K562 (cell line): ENCODE data around the gene CAMSAP2. TPM values are rescaled to one million over a fixed set of nuclear protein-coding genes. Genes with fewer than 3 reads are reported as not detected.

Experiments
- CSDE1 ChIP-seq, 2 experiments: fragments of 450-650 bp; IDR thresholded peaks; 2 replicates each; pipeline ENCODE4 v1.6.1; 2016; ENCODE audit warnings: mild to moderate bottlenecking in 1 of 2
- CXXC5 ChIP-seq: fragments of 250-450 bp; sonication (Bioruptor Pico); IDR thresholded peaks from 2 replicates; pipeline ENCODE4 v1.8.0; 2022; ENCODE audit warnings: inconsistent platforms, mild to moderate bottlenecking, moderate library complexity
- DPF2 ChIP-seq: fragments of 450-650 bp; IDR thresholded peaks from 2 replicates; pipeline ENCODE4 v1.6.1; 2016
- ESRRB ChIP-seq: fragments of 250-450 bp; sonication (Bioruptor Pico); IDR thresholded peaks from 2 replicates; pipeline ENCODE4 v1.5.0; 2020; ENCODE audit warnings: mild to moderate bottlenecking, moderate library complexity, borderline replicate concordance
- HDAC1 ChIP-seq, 2 experiments: fragments of 450-650 bp; IDR thresholded peaks; 2 replicates each; pipeline ENCODE4 v1.6.1; 2016 to 2017; ENCODE audit warnings: inconsistent platforms in 1 of 2, mild to moderate bottlenecking in 1 of 2, moderate library complexity in 1 of 2
- IRF2 ChIP-seq: sonication (generic); formaldehyde crosslinking; IDR thresholded peaks from 2 replicates; pipeline ENCODE4 v1.8.1; 2022; ENCODE audit warnings: mild to moderate bottlenecking, missing genetic modification reagents
- JUN ChIP-seq, 2 experiments: sonication (generic) in 1 of 2; formaldehyde crosslinking in 1 of 2; IDR thresholded peaks; 2 replicates each; pipeline versions ENCODE4 v1.6.1 to v1.8.0; 2012 to 2022; ENCODE audit warnings: borderline replicate concordance in 2 of 2, mild to moderate bottlenecking in 2 of 2, improper control_type of control experiment in 1 of 2, low read depth in 1 of 2, low read length in 1 of 2, missing genetic modification reagents in 1 of 2
- KDM2B ChIP-seq: fragments of 250-450 bp; sonication (Bioruptor Pico); IDR thresholded peaks from 2 replicates; pipeline ENCODE4 v1.8.0; 2021; ENCODE audit warnings: mild to moderate bottlenecking, moderate library complexity
- KLF10 ChIP-seq: fragments of 250-450 bp; sonication (Bioruptor Pico); IDR thresholded peaks from 2 replicates; pipeline ENCODE4 v1.6.1; 2021; ENCODE audit warnings: matching md5 sums
- NCOA6 ChIP-seq: fragments of 450-650 bp; IDR thresholded peaks from 2 replicates; pipeline ENCODE4 v1.6.1; 2017; ENCODE audit warnings: mild to moderate bottlenecking
- RBBP5 ChIP-seq: fragments of 200-600 bp; sonication (generic); IDR thresholded peaks from 2 replicates; pipeline ENCODE4 v1.6.1; 2012; ENCODE audit warnings: borderline replicate concordance, mild to moderate bottlenecking, low read length, control low read depth, inconsistent platforms; ENCODE audit not compliant: insufficient read depth, poor library complexity, severe bottlenecking
- SAFB2 ChIP-seq: fragments of 200-400 bp; formaldehyde crosslinking; IDR thresholded peaks from 2 replicates; pipeline ENCODE4 v1.6.1; 2018; ENCODE audit warnings: borderline replicate concordance, low read length, low read depth, moderate library complexity; ENCODE audit not compliant: severe bottlenecking
- SREBF2 ChIP-seq: sonication (generic); formaldehyde crosslinking; IDR thresholded peaks from 2 replicates; pipeline ENCODE4 v1.4.0; 2020; ENCODE audit warnings: mild to moderate bottlenecking, missing genetic modification reagents
- TBP ChIP-seq: optimal IDR thresholded peaks from 2 replicates; pipeline ENCODE3; 2011; ENCODE audit warnings: low read depth, low read length, improper control_type of control experiment
- TCFL5 ChIP-seq: fragments of 250-450 bp; sonication (Bioruptor Pico); conservative IDR thresholded peaks from 2 replicates; pipeline ENCODE4 v1.6.1; 2021; ENCODE audit warnings: mild to moderate bottlenecking, moderate library complexity, matching md5 sums
- ZC3H11A ChIP-seq: IDR thresholded peaks from 2 replicates; pipeline ENCODE4 v1.6.1; 2012; ENCODE audit warnings: low read depth, low read length, improper control_type of control experiment
- ZNF121 ChIP-seq: sonication (generic); formaldehyde crosslinking; conservative IDR thresholded peaks from 2 replicates; pipeline ENCODE4 v1.8.0; 2022; ENCODE audit warnings: missing genetic modification reagents
- ZNF165 ChIP-seq: fragments of 250-450 bp; sonication (Bioruptor Pico); IDR thresholded peaks from 2 replicates; pipeline ENCODE4 v1.4.0; 2020; ENCODE audit warnings: borderline replicate concordance
- polyA plus RNA-seq, 8 experiments: library from polyadenylated mRNA; depleted of rRNA in 4 of 8; stranded (reverse) in 5 of 8; unstranded in 3 of 8; fragments of >200 nt; fragmentation: Nextera tagmentation in 2 of 8; fragmentation: Illumina TruSeq in 1 of 8; extraction: Ambion mirVana in 2 of 8; extraction: Trizol in 1 of 8; gene quantifications; 2 replicates each; pipeline versions ENCODE4 v1.2.1 to v1.2.3, GENCODE V29; 2011 to 2014; ENCODE audit warnings: inconsistent platforms in 1 of 8, missing spikeins in 1 of 8
- total RNA-seq, 7 experiments: library from RNA; depleted of rRNA in 6 of 7; stranded (reverse); fragments of >200 nt in 6 of 7; fragmentation: Illumina TruSeq in 2 of 7; extraction: Trizol in 2 of 7; gene quantifications; 2 replicates each; pipeline versions ENCODE4 v1.2.1 to v1.2.3, GENCODE V29; 2011 to 2021; ENCODE audit warnings: low replicate concordance in 1 of 7
- TF ChIP-seq, protein P1 (sequence below): fragments of 250-450 bp; sonication (Bioruptor Pico); IDR thresholded peaks from 2 replicates; pipeline ENCODE4 v1.4.0; 2020; ENCODE audit warnings: mild to moderate bottlenecking, moderate library complexity, borderline replicate concordance
- TF ChIP-seq, protein P2 (sequence below): sonication (generic); formaldehyde crosslinking; IDR thresholded peaks from 2 replicates; pipeline ENCODE4 v1.5.0; 2020; ENCODE audit warnings: missing genetic modification reagents
- TF ChIP-seq, protein P3 (sequence below): fragments of 250-450 bp; sonication (Bioruptor Pico); IDR thresholded peaks from 2 replicates; pipeline ENCODE4 v1.8.0; 2022; ENCODE audit warnings: moderate library complexity, mild to moderate bottlenecking, inconsistent platforms
- TF ChIP-seq, protein P4 (sequence below): fragments of 450-650 bp; IDR thresholded peaks from 2 replicates; pipeline ENCODE4 v1.6.1; 2017; ENCODE audit warnings: antibody characterized with exemption

Gene CAMSAP2
- total and polyA plus RNA-seq, 9 of the 15 experiments (the other 6 are each of a cell fraction or from before 2014, with no cell fraction given): 1.4 to 7.5 (median 2.7) TPM

DNA sequence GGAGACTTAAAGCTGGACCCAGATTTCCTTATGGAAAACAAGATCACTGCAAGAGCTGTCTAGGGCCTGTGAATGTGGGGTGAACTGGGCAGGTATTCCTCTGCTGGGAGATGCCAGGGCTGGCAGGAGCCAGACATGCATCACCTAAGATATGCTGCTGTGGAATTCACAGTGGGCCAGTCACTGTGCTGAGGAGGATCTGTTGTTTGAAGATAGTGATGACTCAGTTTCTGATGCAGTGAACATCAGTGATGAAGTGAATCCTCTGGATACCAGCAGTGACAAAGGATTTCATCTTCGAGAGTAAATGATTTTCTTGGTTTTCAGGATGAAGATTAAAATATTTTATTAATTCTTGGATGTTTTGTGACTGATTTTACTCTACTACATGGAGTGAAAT, 29.9 kb upstream of the CAMSAP2 start (continued):
- TF ChIP-seq, protein P1, sequence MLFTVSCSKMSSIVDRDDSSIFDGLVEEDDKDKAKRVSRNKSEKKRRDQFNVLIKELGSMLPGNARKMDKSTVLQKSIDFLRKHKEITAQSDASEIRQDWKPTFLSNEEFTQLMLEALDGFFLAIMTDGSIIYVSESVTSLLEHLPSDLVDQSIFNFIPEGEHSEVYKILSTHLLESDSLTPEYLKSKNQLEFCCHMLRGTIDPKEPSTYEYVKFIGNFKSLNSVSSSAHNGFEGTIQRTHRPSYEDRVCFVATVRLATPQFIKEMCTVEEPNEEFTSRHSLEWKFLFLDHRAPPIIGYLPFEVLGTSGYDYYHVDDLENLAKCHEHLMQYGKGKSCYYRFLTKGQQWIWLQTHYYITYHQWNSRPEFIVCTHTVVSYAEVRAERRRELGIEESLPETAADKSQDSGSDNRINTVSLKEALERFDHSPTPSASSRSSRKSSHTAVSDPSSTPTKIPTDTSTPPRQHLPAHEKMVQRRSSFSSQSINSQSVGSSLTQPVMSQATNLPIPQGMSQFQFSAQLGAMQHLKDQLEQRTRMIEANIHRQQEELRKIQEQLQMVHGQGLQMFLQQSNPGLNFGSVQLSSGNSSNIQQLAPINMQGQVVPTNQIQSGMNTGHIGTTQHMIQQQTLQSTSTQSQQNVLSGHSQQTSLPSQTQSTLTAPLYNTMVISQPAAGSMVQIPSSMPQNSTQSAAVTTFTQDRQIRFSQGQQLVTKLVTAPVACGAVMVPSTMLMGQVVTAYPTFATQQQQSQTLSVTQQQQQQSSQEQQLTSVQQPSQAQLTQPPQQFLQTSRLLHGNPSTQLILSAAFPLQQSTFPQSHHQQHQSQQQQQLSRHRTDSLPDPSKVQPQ (CRISPR knock-in tag): no peak
- TF ChIP-seq CXXC5 (no peak), ZNF165 (CRISPR knock-in tag) (no peak), SREBF2 (CRISPR knock-in tag) (no peak), RBBP5 (no peak), CSDE1 (IDR thresholded peaks at IDR 0.05) (no peak), KDM2B (CRISPR knock-in tag) (no peak), JUN (IDR thresholded peaks at IDR 0.05; ENCODE audit: borderline replicate concordance, low read depth, low read length) (peak; percentile 79; the same call in 1 of the 2 replicates), JUN (CRISPR knock-in tag; IDR thresholded peaks at IDR 0.05; ENCODE audit: borderline replicate concordance) (no peak), KLF10 (CRISPR knock-in tag) (no peak), ZC3H11A (no peak), HDAC1 (IDR thresholded peaks at IDR 0.05) (0 out of 4 replicates have a peak, but pooled peaks of 1 of the 2 experiments have one; percentile 33), IRF2 (no peak), NCOA6 (no peak), ESRRB (CRISPR knock-in tag) (no peak), SAFB2 (no peak), DPF2 (peak; percentile 91), TBP (no peak), ZNF121 (CRISPR knock-in tag) (no peak), TCFL5 (no peak)
- TF ChIP-seq, protein P2, sequence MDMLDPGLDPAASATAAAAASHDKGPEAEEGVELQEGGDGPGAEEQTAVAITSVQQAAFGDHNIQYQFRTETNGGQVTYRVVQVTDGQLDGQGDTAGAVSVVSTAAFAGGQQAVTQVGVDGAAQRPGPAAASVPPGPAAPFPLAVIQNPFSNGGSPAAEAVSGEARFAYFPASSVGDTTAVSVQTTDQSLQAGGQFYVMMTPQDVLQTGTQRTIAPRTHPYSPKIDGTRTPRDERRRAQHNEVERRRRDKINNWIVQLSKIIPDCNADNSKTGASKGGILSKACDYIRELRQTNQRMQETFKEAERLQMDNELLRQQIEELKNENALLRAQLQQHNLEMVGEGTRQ: no peak
- TF ChIP-seq, protein P3, sequence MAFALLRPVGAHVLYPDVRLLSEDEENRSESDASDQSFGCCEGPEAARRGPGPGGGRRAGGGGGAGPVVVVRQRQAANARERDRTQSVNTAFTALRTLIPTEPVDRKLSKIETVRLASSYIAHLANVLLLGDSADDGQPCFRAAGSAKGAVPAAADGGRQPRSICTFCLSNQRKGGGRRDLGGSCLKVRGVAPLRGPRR (CRISPR knock-in tag): no peak
- TF ChIP-seq, protein P4, sequence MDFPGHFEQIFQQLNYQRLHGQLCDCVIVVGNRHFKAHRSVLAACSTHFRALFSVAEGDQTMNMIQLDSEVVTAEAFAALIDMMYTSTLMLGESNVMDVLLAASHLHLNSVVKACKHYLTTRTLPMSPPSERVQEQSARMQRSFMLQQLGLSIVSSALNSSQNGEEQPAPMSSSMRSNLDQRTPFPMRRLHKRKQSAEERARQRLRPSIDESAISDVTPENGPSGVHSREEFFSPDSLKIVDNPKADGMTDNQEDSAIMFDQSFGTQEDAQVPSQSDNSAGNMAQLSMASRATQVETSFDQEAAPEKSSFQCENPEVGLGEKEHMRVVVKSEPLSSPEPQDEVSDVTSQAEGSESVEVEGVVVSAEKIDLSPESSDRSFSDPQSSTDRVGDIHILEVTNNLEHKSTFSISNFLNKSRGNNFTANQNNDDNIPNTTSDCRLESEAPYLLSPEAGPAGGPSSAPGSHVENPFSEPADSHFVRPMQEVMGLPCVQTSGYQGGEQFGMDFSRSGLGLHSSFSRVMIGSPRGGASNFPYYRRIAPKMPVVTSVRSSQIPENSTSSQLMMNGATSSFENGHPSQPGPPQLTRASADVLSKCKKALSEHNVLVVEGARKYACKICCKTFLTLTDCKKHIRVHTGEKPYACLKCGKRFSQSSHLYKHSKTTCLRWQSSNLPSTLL: no peak
